IMR-90 (cell line): ENCODE data around the gene HCAR3.
"Not testable (repeated sequence)": the region's sequence is repeated elsewhere in the genome, so short reads cannot be mapped to it uniquely, and the experiment has no call there.

Experiments
- CEBPB ChIP-seq: IDR thresholded peaks from 2 replicates; pipeline ENCODE4 v1.6.1; 2012; ENCODE audit warnings: low read depth, low read length, improper control_type of control experiment
- CHD1 ChIP-seq: IDR thresholded peaks from 2 replicates; pipeline ENCODE4 v1.6.1; 2012; ENCODE audit warnings: low read depth, low read length, improper control_type of control experiment
- ELK1 ChIP-seq: fragments of 150-350 bp; IDR thresholded peaks from 2 replicates; pipeline ENCODE4 v1.6.1; 2016; ENCODE audit warnings: low read depth, mild to moderate bottlenecking, low read length, moderate library complexity, borderline replicate concordance
- FOS ChIP-seq: fragments of 150-350 bp; IDR thresholded peaks from 2 replicates; pipeline ENCODE4 v1.6.1; 2016; ENCODE audit warnings: low read depth, low read length
- MAFK ChIP-seq: IDR thresholded peaks from 2 replicates; pipeline ENCODE4 v1.6.1; 2012; ENCODE audit warnings: low read depth, low read length, improper control_type of control experiment
- MAZ ChIP-seq: IDR thresholded peaks from 2 replicates; pipeline ENCODE4 v1.6.1; 2012; ENCODE audit warnings: low read depth, mild to moderate bottlenecking, low read length, improper control_type of control experiment, moderate library complexity, borderline replicate concordance
- MXI1 ChIP-seq: IDR thresholded peaks from 2 replicates; pipeline ENCODE4 v1.6.1; 2012; ENCODE audit warnings: low read depth, mild to moderate bottlenecking, low read length, moderate library complexity, borderline replicate concordance
- NFE2L2 ChIP-seq: fragments of 150-350 bp; IDR thresholded peaks from 2 replicates; pipeline ENCODE4 v1.6.1; 2016; ENCODE audit warnings: low read depth, mild to moderate bottlenecking, low read length
- POLR2A ChIP-seq: IDR thresholded peaks from 2 replicates; pipeline ENCODE4 v1.6.1; 2012; ENCODE audit warnings: mild to moderate bottlenecking, low read depth, low read length
- RAD21 ChIP-seq: IDR thresholded peaks from 2 replicates; pipeline ENCODE4 v1.6.1; 2012; ENCODE audit warnings: low read length, improper control_type of control experiment
- RCOR1 ChIP-seq: IDR thresholded peaks from 2 replicates; pipeline ENCODE4 v1.6.1; 2012; ENCODE audit warnings: mild to moderate bottlenecking, low read length, improper control_type of control experiment; ENCODE audit not compliant: insufficient replicate concordance
- SMC3 ChIP-seq: fragments of 150-350 bp; IDR thresholded peaks from 2 replicates; pipeline ENCODE4 v1.6.1; 2016; ENCODE audit warnings: low read depth, mild to moderate bottlenecking, antibody characterized with exemption, low read length, moderate library complexity
- TF ChIP-seq, protein P1 (sequence below): conservative IDR thresholded peaks from 2 replicates; pipeline ENCODE4 v1.5.1; 2012; ENCODE audit warnings: mild to moderate bottlenecking, low read depth, low read length, improper control_type of control experiment
- TF ChIP-seq, protein P2 (sequence below): fragments of 150-350 bp; IDR thresholded peaks from 2 replicates; pipeline ENCODE4 v1.6.1; 2017; ENCODE audit warnings: mild to moderate bottlenecking, antibody characterized with exemption, low read length, low read depth

GRCh38 chr12:122710341-122710740 lies 6.3 kb downstream of the HCAR3 start:
- TF ChIP-seq, protein P1, sequence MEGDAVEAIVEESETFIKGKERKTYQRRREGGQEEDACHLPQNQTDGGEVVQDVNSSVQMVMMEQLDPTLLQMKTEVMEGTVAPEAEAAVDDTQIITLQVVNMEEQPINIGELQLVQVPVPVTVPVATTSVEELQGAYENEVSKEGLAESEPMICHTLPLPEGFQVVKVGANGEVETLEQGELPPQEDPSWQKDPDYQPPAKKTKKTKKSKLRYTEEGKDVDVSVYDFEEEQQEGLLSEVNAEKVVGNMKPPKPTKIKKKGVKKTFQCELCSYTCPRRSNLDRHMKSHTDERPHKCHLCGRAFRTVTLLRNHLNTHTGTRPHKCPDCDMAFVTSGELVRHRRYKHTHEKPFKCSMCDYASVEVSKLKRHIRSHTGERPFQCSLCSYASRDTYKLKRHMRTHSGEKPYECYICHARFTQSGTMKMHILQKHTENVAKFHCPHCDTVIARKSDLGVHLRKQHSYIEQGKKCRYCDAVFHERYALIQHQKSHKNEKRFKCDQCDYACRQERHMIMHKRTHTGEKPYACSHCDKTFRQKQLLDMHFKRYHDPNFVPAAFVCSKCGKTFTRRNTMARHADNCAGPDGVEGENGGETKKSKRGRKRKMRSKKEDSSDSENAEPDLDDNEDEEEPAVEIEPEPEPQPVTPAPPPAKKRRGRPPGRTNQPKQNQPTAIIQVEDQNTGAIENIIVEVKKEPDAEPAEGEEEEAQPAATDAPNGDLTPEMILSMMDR: not testable (repeated sequence)
- not testable (repeated sequence) for TF ChIP-seq POLR2A, RAD21, FOS, MAZ, SMC3, CEBPB, MAFK, NFE2L2, RCOR1, MXI1, CHD1, ELK1
- TF ChIP-seq, protein P2, sequence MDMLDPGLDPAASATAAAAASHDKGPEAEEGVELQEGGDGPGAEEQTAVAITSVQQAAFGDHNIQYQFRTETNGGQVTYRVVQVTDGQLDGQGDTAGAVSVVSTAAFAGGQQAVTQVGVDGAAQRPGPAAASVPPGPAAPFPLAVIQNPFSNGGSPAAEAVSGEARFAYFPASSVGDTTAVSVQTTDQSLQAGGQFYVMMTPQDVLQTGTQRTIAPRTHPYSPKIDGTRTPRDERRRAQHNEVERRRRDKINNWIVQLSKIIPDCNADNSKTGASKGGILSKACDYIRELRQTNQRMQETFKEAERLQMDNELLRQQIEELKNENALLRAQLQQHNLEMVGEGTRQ: not testable (repeated sequence)
